Medulla oblongata (tissue), 1 donor: Measurements from ENCODE around the gene CEP72.
"Not testable (repeated sequence)": the region's sequence is repeated elsewhere in the genome, so short reads cannot be mapped to it uniquely, and the experiment has no call there.

Experiments
- DNase-seq: peaks from one replicate; pipeline ENCODE4 v3.0.0-alpha.2; 2015; ENCODE audit errors: extremely low spot score

Gene CEP72

DNA sequence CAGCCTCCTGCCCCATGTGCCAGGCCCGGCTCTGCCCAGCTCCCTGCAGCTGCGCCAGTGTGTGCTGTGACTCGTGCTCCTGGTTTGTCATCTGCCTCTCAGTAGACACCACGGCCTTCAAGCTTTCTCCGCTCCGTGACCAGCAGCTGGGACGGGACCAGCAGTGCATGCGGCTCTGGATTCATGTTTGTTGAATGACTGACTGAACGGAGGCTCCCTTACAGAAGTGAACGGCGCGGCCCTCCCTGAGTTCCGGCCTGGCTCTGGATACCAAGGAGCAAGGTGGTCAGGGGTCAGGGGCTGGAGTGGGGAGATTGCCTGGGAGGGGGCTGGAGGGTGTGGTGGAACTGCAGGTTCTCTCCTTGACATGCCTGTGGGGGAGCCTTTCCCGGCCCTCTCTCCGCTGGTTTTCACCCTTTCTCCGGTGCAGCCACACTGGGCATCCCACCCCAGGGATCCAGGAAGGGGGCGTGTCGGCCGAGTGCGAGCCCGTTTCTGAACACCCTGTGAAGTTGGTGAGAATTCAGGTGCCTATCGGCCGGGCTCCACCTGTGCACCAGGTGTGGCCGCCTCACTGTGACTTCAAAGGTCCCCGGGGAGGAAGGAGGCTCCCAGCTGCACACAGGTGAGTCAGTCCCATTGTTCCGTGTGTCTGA, 11.1 kb upstream of the CEP72 start:
- no peak for DNase-seq

DNA sequence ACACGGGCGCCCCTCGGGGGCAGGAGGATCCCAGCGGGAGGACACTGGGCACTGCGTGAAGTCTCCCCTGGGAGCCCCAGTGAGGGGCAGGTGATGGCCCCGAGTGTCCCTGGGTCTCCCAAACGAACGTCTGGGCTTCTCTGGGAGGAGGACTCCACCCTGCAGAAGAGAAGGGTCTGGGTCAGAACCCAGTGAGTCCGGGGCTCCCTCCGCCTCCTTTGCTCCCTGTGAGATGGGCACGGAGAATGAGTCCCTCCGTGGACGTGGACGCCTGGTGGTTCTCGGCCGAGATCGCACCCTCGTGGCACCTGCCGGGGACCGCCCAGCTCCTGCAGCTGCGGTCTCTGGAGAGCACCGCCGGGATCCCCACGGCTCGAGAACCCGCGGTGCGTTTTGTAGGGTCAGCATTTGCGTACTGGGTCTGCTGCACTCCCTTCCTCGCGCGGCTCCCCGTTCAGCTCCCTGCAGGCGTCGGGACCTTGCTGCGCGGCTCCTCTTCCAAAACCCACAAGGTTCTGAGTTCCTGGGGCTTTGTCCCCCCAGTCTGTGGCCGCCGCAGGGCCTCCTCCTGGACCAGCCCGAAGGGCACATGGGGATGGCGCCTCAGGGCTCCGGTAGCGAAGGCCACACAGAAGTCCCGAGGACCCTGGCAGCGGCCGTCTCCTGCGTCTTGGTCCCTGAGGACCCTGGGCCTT, 10.2 kb upstream of the CEP72 start:
- DNase-seq = no peak

DNA sequence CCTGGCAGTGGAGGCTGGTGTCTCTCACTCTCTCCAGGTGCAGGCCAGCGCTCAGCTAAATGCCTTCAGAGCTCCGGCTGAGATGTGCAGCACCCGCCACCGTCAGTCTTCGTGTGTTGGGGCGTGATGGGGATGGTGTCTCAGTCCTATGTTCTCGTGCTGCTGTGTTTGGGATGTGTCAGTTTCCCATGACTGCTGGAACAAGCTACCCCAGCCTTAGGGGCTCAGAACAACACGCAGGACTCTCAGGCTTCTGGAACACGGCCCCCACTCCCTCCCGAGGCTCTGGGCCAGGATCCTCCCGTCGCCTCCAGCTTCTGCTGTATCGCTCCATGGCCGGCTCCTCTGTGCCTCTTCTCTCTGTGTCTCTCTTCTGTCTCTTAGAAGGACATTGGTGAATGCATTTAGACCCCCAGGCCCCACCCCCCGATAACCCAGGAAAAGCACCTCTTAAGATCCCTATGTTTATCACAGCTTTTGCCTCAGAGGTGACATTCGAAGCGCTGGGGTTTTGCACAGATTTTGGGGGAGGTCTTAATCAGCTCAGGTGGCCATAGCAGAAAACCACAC, 9.6 kb upstream of the CEP72 start:
- DNase-seq = no peak

DNA sequence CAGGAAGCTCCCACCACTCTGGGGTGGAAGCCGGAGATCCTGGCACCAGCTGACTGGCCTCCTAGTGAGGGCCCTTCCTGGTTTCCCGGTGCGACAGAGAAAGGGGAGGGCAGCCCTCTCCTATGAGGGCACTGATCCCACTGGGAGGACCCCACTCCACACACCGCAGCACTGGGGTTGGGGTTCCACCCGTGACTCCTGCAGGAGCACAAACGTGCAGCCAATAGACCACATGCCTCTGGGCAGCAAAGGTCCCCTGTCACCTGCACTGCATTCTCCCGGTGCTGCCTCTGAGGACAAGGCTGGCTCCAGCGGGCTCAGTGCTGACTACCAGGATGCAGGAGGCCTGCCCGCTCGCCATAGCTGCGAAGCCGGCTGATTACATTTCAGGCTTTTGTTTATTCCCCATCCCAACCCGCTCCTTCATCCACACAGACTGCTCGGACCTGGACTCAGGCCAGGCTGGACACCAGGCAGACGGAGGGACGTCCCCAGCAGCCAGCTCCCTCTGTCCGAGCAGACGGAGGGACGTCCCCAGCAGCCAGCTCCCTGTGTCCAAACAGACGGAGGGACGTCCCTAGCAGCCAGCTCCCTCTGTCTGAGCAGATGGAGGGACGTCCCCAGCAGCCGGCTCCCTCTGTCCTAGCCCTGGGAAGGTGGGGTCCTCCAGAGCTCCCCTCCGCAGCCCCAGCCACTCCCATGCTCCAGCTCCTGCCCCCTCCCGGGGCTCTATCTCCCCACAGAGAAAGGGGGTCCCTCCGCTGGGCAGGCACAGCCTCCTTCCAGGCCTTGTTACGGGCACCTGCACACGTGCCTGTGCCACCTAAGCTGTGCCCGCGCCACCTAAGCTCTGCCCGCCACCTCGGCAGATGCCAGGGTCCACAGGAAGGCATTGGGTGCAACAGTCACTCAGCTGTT, 8.8 kb upstream of the CEP72 start:
- DNase-seq = no peak

DNA sequence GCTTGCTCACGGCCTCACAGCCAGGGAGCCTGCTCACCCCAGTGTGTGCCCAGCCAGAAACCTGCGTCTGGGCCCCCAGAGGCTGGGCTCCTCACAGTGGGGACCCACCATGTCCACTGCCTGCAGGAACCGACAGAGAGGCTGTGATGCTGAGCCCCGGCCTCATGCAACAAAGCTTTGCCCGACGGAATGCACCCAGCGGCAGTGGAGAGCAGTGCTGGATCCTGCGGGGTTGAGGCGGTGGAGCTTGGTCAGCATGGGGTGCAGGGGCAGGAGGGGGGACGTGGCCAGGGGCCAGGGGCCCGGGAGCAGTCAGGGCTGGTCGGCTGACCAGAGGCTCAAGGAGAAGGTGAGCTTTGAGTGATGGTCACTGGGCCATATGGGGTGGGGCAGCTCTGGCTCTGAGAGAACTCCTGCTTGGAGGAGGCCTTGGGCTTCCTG, 7.7 kb upstream of the CEP72 start:
- DNase-seq = no peak

DNA sequence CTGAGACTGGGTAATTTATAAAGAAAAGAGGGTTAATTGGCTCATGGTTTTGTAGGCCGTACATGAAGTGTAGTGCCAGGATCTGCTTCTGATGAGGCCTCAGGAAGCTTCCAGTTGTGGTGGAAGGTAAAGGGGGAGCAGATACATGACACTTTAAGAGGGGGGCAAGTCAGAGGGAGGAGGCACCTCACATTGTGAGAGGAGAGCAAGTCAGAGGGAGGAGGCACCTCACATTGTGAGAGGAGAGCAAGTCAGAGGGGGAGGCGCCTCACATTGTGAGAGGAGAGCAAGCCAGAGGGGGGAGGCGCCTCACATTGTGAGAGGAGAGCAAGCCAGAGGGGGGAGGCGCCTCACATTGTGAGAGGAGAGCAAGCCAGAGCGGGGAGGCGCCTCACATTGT, 7.0 kb upstream of the CEP72 start:
- DNase-seq = not testable (repeated sequence)

DNA sequence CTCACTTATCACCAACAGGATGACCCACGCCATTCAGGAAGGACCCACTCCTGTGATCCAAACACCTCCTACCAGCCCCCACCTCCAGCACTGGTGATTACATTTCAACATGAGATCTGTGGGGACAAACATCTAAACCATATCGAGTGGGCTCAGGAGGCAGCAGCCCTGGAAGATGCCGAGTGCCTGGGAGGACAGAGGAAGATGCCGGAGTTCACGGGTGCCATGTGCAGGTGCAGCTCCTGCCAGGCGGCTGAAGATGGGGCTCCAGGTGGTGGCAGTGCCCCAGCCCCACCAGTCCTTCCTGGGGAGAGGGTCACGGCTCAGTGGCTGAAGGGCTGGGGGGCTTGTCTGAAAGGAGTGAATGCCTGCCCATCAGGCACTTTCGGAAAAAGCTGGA, 6.1 kb upstream of the CEP72 start:
- no peak for DNase-seq

DNA sequence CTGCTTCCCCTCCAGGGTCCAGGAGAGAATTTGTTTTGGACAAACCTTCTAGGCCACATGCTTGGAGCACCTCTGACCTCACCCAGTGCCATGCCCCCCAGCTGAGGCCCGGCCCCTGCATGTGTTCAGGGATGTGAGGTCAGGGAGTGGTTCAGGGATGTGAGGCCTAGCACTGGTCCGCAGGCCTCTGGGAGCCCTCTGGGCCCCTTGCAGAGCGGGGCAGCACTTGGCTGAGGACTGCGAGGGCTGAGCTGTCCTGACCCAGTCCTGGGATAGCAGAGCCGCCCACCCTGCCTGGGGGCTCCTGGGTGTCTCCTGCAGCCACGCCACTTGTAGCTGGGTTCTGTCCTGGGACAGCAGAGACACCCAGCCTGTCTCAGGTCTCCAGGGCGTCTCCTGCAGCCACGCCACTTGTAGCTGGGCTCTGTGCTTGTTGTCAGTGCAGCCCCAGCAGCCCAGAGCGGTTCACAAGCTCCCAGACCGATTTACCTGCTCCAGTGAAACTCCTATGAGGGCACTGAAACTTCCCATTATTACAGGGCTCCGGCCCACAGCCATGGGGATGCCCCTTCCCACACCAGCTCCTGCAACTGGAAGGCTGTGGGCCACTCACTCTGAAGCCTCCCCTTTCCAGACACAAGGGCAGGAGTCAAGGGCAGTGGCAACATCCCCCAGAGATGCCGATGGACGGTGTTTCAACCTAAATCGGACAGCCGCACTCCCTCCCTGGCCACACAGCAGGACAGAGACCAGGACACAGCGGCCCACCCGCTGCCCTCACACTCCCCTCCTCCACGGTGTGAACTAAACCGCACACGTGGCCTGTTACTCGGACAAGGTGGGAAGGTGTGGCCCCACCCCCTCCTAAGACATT, 5.4 kb upstream of the CEP72 start:
- no peak for DNase-seq

DNA sequence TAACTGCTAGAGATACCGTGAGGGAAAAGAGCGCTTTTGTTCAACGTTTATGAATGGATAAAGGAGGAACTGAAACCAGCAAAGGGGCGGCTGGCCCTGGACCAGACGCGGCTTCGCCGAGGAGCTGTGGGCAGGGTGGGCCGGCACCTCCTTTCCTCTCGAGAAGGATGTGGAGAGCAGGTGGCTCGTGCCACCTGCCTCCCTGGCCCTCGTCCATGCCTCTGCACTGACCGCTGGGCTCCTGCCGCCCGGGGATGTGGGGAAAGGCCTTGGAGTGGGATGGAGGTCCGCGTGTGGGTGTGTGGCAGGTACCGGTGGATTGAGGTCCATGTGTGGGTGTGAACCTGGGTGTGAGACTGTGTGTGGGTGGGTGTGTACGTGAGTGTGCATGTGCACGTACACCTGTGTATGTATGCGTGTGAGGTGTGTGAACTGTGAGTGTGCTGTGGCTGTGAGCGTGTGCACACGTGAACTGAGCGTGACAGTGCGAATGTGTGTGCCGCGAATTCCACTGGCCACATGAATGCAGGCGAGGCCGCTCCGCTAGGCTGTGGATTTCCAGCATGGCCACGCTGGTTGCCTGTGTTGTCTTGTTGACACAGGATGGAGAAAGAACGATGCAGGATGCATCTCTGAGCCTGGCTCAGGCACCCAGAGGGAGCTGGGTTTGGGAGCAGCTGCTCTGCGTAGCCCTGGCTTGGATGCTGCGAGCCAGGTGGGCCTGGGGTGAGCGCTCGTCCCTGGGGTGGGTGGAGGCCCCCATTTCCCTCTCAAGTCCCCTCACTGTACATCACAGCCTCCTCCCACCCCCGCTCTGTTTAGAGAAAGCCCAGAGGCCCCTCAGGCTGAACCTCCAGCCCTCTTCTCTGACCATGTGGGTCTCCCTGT, 4.4 kb upstream of the CEP72 start:
- peak; percentile 21 for DNase-seq

DNA sequence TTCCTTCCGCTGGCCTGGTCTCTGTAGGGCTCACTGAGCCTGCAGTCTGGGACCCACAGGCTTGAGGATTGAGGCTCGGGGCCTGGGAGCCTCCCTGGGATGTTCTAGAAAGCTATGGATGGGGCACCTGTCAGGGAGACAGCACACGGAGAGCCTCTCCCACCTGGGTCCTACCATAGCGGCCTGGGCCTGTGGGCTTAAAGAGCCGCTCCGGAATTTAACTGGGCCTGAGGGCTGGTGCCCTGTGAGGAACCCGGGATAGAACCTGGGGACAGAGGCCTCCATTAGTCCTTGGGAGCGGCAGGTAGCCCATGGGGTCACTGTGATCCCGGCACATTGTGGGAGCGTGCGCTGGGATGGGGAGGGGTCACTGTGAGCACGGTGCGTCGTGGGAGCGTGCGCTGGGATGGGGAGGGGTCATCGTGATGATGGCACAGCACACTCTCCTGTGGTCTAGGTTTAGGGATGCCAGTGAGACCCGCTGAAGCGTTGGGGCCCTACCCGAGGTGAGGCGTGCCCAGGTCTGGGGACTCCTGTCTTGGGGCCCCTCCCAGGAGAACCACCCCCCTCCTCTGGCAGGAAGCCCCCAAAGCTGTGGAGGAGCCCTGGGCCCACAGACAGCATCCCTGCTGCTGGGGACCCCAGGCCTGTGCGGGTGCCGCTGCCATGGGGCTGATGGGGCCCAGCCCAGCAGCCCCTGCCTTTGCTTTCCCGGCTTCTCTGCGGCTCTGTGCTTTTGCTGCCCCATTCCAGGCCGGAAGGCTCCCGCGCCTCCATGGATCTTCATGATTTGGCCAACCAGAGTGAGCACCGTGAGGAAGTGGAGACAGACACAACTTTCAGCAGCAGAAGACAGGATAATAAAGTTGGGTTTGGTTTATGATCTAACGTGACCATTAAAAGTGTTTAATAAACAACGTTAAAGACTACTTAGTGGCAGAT, 3.4 kb upstream of the CEP72 start:
- no peak for DNase-seq

DNA sequence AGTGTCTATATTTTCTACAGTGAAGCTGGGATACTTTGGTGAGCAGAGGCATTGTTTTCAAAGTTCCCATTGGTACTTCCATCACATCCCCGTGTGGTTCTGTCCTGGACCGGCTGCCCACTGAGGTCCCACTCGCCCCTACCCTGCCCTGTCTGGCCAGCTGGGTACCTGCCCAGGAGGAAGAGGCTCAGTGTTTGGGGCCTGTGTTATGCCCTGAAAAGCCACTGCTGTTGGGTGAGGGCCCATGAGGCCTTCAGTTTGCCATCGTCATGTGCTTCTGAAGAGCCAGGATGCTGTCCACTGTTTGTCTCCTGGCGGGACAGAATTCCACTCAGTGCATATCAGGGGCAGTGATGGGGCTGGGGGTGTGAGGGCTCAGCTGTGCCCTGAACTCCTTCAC, 2.6 kb upstream of the CEP72 start:
- no peak for DNase-seq

DNA sequence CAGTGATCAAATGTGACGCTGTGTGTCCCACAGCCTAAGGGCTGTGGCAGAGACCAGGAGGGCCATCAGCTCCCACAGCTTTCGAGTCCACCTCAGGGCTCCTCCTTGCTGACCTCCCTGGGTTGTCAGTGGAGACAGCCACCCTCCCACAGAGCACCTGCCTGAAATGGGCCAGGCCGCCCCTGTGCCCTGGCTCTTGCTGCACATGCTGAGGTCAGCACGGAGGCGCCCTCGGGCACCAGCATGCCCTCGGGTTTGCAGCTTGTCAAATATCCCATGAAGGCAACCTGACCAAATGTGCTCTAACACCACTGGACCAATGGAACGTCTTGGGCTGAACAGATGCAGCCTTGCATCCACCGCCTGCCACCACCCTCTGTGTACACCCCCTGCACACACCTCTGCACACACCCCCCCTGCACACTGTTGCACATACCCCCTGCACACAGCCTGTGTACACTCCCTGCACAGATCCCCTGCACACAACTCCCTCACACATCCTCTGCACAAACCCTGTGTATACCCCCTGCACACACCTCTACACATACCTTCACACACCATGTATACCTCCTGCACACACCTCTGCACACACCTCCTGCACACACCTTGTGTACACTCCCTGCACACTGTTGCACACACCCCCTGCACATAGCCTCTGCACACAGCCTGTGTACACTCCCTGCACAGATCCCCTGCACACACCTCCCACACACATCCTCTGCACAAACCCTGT, 2.0 kb upstream of the CEP72 start:
- DNase-seq = no peak

DNA sequence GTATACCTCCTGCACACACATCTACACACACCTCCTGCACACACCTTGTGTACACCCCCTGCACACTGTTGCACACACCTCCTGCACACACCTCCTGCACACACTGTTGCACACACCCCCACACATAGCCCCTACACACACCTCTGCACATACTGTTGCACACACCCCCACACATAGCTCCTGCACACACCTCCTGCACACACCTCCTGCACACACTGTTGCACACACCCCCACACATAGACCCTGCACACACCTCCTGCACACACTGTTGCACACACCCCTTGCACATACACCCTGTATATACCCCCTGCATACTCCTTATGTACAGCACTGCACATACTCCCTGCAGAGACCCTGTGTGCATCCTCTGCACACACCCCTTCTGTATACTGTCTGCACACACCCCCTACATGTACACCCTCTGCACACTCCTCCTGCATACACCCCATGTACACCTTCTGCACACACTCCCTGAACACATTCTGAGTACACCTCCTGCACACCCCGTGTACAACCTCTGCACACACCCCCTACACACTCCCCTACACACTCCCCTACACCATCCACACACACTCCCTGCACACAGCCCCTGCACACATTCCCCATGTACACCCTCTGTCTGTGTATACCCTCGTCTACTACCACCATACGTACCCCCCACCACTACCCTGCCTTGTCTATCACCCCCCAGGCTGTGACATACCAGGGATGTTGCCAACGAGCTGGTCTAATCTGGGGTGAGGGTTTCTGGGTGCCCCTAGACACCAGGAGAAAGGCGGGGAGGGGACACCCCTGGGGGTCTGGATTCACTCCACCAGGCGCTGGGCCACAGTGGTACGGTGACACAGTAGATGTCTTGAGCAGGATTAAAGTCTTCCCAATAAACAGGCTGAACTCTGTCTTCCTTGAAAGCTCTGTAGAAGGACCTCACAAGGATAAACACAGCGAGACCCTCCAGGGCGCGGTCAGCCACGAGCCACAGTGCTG, 1.1 kb upstream of the CEP72 start:
- DNase-seq = no peak

DNA sequence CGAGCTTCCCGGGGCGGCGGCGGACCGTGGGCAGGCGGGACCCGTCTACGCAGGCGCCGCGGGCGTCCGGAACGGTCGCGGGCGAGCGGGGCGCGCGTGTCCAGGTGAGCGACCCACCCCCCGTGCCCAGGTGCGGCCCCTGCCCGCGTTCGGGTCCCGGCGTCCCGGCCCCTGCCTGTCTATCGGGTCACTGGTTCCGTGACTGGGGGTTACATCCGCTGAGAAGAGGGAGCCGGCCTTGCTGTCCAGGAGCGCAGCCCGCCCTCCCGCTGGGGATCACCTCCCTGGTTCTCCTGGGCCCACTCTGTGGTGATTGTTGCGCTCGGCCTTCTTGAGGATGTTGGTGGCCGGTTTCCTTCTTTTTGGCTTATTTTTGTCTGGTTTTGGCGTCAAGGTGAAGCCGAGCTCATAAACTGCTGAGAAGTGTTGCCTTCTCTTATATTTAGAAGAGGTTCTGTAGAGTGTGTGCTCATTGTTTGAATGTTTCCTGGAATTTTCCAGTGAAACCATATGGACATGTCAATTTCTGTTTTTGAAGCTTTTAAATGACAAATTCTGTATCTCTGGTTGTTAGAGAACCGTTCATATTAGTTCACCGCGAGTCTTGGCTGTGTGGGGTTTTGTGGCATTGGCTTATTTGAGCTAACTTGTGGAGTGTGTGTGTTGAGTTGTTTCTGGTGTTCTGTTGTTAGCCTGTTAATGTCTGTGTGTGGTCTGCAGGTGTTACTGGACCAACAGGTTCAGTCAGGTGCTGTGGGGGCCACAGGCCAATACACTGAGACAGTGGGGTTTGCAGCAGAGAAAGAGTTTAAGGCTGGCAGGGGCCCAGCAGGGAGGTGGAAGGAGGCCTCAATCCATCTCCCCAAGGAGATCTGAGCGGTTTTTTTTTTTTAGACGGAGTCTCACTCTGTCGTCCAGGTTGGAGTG, 621 bp downstream of the CEP72 start:
- DNase-seq = no peak

DNA sequence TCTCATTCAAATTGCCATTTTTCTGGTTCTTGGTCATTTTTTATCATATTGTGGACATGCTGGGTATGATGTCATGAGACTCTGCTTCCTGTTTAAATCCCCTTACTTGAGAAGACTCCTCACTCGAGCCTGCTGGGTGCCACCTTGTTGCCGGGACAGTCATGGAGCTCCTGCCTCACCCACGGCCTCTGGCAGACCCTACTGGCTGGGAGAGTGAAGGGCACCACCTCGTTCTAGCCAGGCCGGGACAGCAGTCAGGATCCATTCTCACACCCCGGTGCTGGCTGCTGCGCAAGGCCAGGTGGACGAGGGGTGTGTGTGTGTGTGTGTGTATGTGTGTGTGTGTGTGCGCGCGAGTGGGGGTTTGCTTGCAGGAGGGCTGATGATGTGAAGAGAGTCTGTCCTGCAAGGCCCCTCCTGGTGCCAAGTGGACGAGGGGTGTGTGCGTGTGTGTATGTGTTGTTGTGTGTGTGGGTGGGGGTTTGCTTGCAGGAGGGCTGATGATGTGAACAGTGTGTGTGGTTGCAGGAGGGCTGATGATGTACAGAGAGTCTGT, 4.4 kb downstream of the CEP72 start:
- DNase-seq = no peak

DNA sequence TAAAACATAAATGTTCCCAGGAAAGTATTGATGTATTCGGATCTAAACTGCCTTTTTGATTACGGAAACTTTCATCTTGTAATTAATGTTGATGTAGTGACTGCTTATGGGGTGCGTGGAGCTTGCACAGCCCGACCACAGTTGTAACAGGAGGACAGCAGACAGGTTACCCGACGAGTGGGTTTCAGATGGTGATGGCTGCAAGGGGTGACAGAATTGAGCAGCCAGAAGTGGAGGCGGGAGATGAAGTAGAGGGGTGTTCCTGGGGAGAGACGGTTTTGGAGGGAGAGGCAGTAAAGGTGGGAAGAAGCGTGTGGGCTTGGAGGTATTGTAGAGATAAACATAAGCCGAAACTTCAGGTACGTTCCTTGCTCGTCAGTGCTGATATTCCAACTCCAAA, 5.8 kb downstream of the CEP72 start:
- no peak for DNase-seq
